Nephron (organoid): ENCODE results near the gene KIFAP3.
"Not testable (repeated sequence)": the region's sequence is repeated elsewhere in the genome, so short reads cannot be mapped to it uniquely, and the experiment has no call there.

ENCODE experiments used
- H3K27ac Mint-ChIP-seq, 3 experiments: 2 replicates each; pipeline ENCODE4 v1.8.0; 2020; ENCODE audit warnings: mixed read lengths in 3 of 3, mild to moderate bottlenecking in 2 of 3, moderate library complexity in 1 of 3
- H3K27me3 Mint-ChIP-seq: 2 replicates; pipeline ENCODE4 v1.8.0; 2021; ENCODE audit warnings: low read depth, mild to moderate bottlenecking, moderate library complexity, mixed read lengths
- H3K36me3 Mint-ChIP-seq: 2 replicates; pipeline ENCODE4 v1.8.0; 2020; ENCODE audit warnings: low read depth, mixed read lengths
- H3K4me1 Mint-ChIP-seq: 2 replicates; pipeline ENCODE4 v1.8.0; 2020; ENCODE audit warnings: mixed read lengths
- H3K4me3 Mint-ChIP-seq, 3 experiments: 2 replicates each; pipeline ENCODE4 v1.8.0; 2020; ENCODE audit warnings: mild to moderate bottlenecking in 3 of 3, mixed read lengths in 3 of 3, moderate library complexity in 2 of 3
- H3K9me3 Mint-ChIP-seq: 2 replicates; pipeline ENCODE4 v1.8.0; 2020; ENCODE audit warnings: mixed read lengths
- CTCF ChIP-seq, 3 experiments: fragments of 200-600 bp; sonication (generic); IDR thresholded peaks; one replicate each; pipeline ENCODE4 v1.5.0; 2021; ENCODE audit warnings: antibody characterized with exemption in 3 of 3; ENCODE audit not compliant: unreplicated experiment in 3 of 3

The KIFAP3 gene

GRCh38 chr1:170064821-170065220, 9.7 kb downstream of the KIFAP3 start:
- TF ChIP-seq CTCF (IDR thresholded peaks at IDR 0.05; ENCODE audit: unreplicated experiment in 3 of 3) = no peak
- peak overlapping the region in 1 of 3 experiments; percentile 31 for H3K27ac Mint-ChIP-seq
- peaks cover 24% of the 10 kb centered on the region for H3K4me1 Mint-ChIP-seq
- no peak overlapping the region for H3K4me3 Mint-ChIP-seq
- H3K27me3 Mint-ChIP-seq = no peaks in the 10 kb centered on the region
- peaks cover 39% of the 10 kb centered on the region for H3K36me3 Mint-ChIP-seq
- peaks cover 23% of the 10 kb centered on the region for H3K9me3 Mint-ChIP-seq

DNA sequence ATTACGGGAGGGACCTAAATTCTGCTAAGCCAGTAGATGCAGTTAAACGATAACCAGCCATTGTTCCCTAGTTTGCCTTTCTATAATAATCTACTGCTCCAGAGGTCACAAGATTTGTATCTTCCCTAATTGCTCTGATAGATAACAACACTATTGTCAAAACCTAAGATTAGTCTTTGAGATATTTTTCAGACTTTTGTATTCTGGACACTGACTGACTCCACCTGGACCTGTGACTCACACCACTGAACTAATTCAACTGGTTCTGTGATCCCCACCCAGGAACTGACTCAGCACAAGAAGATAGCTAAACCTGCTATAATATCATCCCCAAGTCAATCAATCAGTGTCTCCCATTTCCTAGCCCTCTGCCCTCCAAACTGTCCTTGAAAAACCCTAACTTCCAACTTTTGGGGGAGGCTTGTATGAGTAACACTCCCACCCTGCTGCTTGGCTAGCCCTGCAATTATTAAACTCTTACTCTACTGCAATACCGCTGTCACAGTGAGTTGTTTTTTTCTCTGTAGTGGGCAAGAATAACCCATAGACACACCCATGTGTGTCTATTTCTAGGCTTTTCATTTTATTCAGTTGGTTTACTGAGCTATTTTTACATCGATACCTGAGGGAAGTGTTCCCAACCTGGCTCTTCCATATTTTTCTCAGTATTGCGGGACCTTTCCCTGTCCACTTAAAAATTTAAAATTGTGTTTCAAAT, 11.2 kb downstream of the KIFAP3 start:
- no peak overlapping the region for H3K27ac Mint-ChIP-seq

DNA sequence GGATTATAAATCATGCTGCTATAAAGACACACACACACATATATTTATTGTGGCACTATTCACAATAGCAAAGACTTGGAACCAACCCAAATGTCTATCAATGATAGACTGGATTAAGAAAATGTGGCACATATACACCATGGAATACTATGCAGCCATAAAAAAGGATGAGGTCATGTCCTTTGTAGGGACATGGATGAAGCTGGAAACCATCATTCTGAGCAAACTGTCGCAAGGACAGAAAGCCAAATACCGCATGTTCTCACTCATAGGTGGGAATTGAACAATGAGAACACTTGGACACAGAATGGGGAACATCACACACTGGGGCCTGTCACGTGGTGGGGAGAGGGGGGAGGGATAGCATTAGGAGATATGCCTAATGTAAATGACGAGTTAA, 12.8 kb downstream of the KIFAP3 start:
- not testable (repeated sequence) for H3K4me1 Mint-ChIP-seq, H3K4me3 Mint-ChIP-seq
- peaks cover 36% of the 10 kb centered on the region for H3K36me3 Mint-ChIP-seq

More for the DNA sequence above, 11.2 kb downstream of the KIFAP3 start:
- Mint-ChIP-seq H3K36me3 (peaks cover 36% of the 10 kb centered on the region), H3K4me3 (no peak overlapping the region), H3K27me3 (no peaks in the 10 kb centered on the region), H3K4me1 (peaks cover 13% of the 10 kb centered on the region), H3K9me3 (peaks cover 21% of the 10 kb centered on the region)
- no peak for TF ChIP-seq CTCF (IDR thresholded peaks at IDR 0.05; ENCODE audit: unreplicated experiment in 3 of 3)

DNA sequence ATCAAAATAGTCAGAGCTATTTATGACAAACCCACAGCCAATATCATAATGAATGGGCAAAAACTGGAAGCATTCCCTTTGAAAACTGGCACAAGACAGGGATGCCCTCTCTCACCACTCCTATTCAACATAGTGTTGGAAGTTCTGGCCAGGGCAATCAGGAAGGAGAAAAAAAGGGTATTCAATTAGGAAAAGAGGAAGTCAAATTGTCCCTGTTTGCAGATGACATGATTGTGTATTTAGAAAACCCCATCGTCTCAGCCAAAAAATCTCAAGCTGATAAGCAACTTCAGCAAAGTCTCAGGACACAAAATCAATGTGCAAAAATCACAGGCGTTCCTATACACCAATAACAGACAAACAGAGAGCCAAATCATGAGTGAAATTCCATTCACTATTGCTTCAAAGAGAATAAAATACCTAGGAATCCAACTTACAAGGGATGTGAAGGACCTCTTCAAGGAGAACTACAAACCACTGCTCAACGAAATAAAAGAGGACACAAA, 14.4 kb downstream of the KIFAP3 start:
- peaks cover 21% of the 10 kb centered on the region for H3K9me3 Mint-ChIP-seq
- H3K4me1 Mint-ChIP-seq, H3K27ac Mint-ChIP-seq: not testable (repeated sequence)

More for the DNA sequence above, 12.8 kb downstream of the KIFAP3 start:
- peaks cover 21% of the 10 kb centered on the region for H3K9me3 Mint-ChIP-seq
- H3K27me3 Mint-ChIP-seq, H3K27ac Mint-ChIP-seq: not testable (repeated sequence)

DNA sequence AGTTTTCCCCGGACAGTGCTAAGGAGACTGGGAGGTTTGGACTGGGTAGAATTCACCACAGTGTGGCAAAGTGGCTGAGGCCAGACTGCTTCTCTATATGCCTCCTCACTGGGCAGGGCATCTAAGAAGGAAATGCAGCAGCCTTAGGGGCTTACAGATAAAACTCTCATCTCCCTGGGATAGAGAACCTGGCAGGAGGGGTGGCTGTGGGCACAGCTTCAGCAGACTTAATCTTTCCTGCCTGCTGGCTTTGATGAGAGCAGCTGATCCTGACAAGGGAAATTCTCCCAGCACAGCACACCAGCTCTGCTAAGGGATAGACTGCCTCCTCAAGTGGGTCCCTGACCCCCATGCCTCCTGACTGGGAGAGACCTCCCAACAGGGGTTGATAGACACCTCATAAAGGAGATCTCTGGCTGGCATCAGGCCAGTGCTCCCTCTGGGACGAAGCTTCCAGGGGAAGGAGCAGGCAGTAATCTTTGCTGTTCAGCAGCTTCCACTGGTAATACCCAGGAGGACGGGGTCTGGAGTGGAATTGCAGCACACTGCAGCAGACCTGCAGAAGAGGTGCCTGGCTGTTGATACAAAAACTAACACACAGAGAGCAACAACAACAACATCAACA, 25.2 kb downstream of the KIFAP3 start:
- TF ChIP-seq CTCF (IDR thresholded peaks at IDR 0.05; ENCODE audit: unreplicated experiment in 3 of 3) = no peak
- no peak overlapping the region for H3K27ac Mint-ChIP-seq
- H3K27me3 Mint-ChIP-seq = no peaks in the 10 kb centered on the region
- peaks cover 43% of the 10 kb centered on the region for H3K9me3 Mint-ChIP-seq
- peaks cover 81% of the 10 kb centered on the region for H3K36me3 Mint-ChIP-seq
- H3K4me1 Mint-ChIP-seq = no peaks in the 10 kb centered on the region
- no peak overlapping the region for H3K4me3 Mint-ChIP-seq

More for the DNA sequence above, 14.4 kb downstream of the KIFAP3 start:
- not testable (repeated sequence) for H3K27me3 Mint-ChIP-seq, H3K4me3 Mint-ChIP-seq
- H3K36me3 Mint-ChIP-seq = peaks cover 42% of the 10 kb centered on the region

DNA sequence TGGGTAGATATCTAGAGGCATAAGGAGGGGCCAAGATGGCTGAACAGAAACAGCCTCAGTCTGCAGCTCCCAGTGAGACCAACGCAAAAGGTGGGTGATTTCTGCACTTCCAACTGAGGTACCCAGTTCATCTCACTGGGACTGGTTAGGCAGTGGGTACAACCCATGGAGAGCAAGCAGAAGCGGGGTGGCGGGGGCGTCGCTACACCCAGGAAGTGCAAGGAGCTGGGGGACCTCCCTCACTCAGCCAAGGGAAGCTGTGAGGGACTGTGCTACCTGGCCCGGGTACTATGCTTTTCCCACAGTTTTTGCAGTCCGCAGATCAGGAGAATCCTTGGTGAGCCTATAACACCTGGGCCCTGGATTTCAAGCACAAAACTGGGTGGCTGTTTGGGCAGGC, 26.0 kb downstream of the KIFAP3 start:
- Mint-ChIP-seq H3K4me1 (no peaks in the 10 kb centered on the region), H3K36me3 (peaks cover 76% of the 10 kb centered on the region), H3K27ac (no peak overlapping the region), H3K9me3 (peaks cover 35% of the 10 kb centered on the region), H3K27me3 (no peaks in the 10 kb centered on the region), H3K4me3 (no peak overlapping the region)
- no peak for TF ChIP-seq CTCF (IDR thresholded peaks at IDR 0.05; ENCODE audit: unreplicated experiment in 3 of 3)

- Mint-ChIP-seq H3K27ac (no peak overlapping the region), H3K9me3 (no peaks in the 10 kb centered on the region), H3K36me3 (peaks cover 48% of the 10 kb centered on the region), H3K4me3 (no peak overlapping the region), H3K27me3 (no peaks in the 10 kb centered on the region), H3K4me1 (no peaks in the 10 kb centered on the region)
- TF ChIP-seq CTCF (IDR thresholded peaks at IDR 0.05; ENCODE audit: unreplicated experiment in 3 of 3) = no peak
Observed at GRCh38 chr1:170044187-170044586, 30.3 kb downstream of the KIFAP3 start.
